ENCODE measurements around the gene CSPG4. TPM values are rescaled to one million over a fixed set of nuclear protein-coding genes. Genes with fewer than 3 reads are reported as not detected.

Gene CSPG4
- total and polyA plus RNA-seq, 9 donors, result 3.3 to 30.0 (median 5.2) TPM

DNA sequence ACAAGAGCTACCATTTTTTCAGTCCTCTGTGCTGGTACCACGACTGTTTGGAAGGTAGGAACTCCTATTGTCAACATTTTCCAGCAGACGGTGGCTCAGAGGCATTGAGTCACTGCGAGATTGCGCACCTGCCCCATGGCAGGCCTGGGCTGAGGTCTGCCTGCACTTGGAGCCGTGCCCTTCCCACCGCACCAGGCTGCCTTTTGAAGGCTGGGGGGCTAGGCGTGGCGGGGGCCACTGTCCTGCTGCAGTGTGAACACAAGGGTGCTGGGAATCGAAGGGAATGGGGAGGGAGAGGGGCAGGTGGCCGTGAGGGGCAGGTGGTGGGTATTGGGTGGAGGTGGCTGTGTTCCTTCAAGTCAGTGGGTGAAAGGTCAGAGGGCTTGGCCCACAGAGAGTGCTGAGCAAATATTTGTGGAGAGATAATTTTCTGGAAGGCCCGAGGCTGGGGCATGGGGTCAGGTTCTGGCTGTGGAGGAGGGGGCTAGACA, 48.7 kb downstream of the CSPG4 start:
- Histone ChIP-seq H3K27me3 (no peaks in the 10 kb centered on the region), H3K4me1 (ENCODE audit: insufficient read depth) (peaks cover 12% of the 10 kb centered on the region), H3K36me3 (no peaks in the 10 kb centered on the region), H3K4me3 (no peak overlapping the region), H3K9me3 (no peaks in the 10 kb centered on the region), H3K27ac (no peak overlapping the region)
- intact Hi-C loops (cut with DNase I), result no loop called here
- TF ChIP-seq, protein P1, sequence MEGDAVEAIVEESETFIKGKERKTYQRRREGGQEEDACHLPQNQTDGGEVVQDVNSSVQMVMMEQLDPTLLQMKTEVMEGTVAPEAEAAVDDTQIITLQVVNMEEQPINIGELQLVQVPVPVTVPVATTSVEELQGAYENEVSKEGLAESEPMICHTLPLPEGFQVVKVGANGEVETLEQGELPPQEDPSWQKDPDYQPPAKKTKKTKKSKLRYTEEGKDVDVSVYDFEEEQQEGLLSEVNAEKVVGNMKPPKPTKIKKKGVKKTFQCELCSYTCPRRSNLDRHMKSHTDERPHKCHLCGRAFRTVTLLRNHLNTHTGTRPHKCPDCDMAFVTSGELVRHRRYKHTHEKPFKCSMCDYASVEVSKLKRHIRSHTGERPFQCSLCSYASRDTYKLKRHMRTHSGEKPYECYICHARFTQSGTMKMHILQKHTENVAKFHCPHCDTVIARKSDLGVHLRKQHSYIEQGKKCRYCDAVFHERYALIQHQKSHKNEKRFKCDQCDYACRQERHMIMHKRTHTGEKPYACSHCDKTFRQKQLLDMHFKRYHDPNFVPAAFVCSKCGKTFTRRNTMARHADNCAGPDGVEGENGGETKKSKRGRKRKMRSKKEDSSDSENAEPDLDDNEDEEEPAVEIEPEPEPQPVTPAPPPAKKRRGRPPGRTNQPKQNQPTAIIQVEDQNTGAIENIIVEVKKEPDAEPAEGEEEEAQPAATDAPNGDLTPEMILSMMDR (IDR thresholded peaks at IDR 0.05), result no peak
- TF ChIP-seq EP300 (IDR thresholded peaks at IDR 0.05) (no peak), POLR2A (IDR thresholded peaks at IDR 0.05) (no peak)
- no peak for DNase-seq
- 64 to 83% (median 76%) methylated on average over 11 of the region's 11 CpGs for WGBS, 3 donors

DNA sequence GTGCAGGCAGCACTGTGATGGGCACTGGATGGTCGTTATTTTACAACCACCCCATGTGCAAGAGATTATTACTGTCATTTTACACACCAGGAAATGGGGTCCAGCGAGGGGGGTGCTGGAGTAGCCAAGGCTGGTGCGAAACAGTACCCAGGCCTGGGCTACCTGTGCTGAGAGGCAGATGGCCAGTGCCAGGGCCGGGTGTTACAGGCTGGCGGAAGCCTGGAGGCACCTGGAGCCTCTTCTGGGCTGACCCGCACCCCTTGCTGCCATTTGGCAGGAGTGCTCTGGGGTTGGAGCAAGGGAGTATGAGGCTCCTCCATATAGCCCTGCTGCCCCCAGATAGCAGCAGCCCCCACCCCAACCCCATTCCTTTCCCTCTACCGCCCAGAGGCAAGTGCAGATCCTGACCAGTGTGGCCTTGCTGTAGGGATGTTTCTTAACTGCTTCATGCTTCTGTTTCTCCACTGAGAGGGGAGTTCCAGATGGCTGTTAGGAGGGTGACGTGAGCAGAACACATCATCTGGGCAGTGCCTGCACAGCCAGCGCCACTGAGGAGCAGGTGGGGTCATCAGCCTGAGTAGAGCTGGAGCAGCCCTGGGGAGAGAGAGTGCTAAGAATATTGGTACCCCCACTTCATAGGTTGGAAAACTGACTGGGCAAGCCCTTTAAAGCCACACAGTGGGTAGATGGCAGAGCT, 49.7 kb downstream of the CSPG4 start:
- H3K4me1 ChIP-seq (ENCODE audit: insufficient read depth), result peaks cover 12% of the 10 kb centered on the region

GRCh38 chr15:75661756-75662140, 50.9 kb downstream of the CSPG4 start:
- Histone ChIP-seq H3K4me3 (no peak overlapping the region), H3K9me3 (no peaks in the 10 kb centered on the region), H3K27ac (peak overlapping the region; percentile 76 to 82), H3K36me3 (no peaks in the 10 kb centered on the region), H3K27me3 (no peaks in the 10 kb centered on the region), H3K4me1 (ENCODE audit: insufficient read depth) (peaks cover 12% of the 10 kb centered on the region)
- WGBS, 3 donors, result 65 to 66% (median 66%) methylated on average over 3 of the region's 3 CpGs
- no peak for DNase-seq
- no peak for TF ChIP-seq POLR2A (IDR thresholded peaks at IDR 0.05)
- TF ChIP-seq, protein P1 (IDR thresholded peaks at IDR 0.05), result no peak
- TF ChIP-seq EP300 (IDR thresholded peaks at IDR 0.05), result no peak
- intact Hi-C loops (cut with DNase I), result no loop called here

More for the DNA sequence above, 49.7 kb downstream of the CSPG4 start:
- TF ChIP-seq POLR2A (IDR thresholded peaks at IDR 0.05) (no peak), EP300 (IDR thresholded peaks at IDR 0.05) (no peak)
- TF ChIP-seq, protein P1 (IDR thresholded peaks at IDR 0.05), result no peak
- Histone ChIP-seq H3K27ac (no peak overlapping the region), H3K9me3 (no peaks in the 10 kb centered on the region), H3K27me3 (no peaks in the 10 kb centered on the region), H3K4me3 (no peak overlapping the region), H3K36me3 (no peaks in the 10 kb centered on the region)
- no peak for DNase-seq
- 82 to 88% (median 88%) methylated on average over 9 of the region's 9 CpGs for WGBS, 3 donors
- intact Hi-C loops (cut with DNase I), result no loop called here

- Histone ChIP-seq H3K27ac (peak overlapping the region; percentile 76 to 82), H3K27me3 (no peaks in the 10 kb centered on the region), H3K9me3 (no peaks in the 10 kb centered on the region), H3K4me1 (ENCODE audit: insufficient read depth) (peaks cover 12% of the 10 kb centered on the region), H3K36me3 (no peaks in the 10 kb centered on the region), H3K4me3 (no peak overlapping the region)
- peak; percentile 86 to 93 (median 89) for DNase-seq
- TF ChIP-seq EP300 (IDR thresholded peaks at IDR 0.05), result no peak
- TF ChIP-seq POLR2A (IDR thresholded peaks at IDR 0.05), result no peak
- TF ChIP-seq, protein P1 (IDR thresholded peaks at IDR 0.05), result no peak
- WGBS, 3 donors, result 13 to 25% (median 16%) methylated on average over 12 to 14 of the region's 14 CpGs
- intact Hi-C loops (cut with DNase I), result no loop called here
Observed at GRCh38 chr15:75661100-75661755, 51.4 kb downstream of the CSPG4 start.

Measured in ovary (tissue), 9 donors.